Epidermal melanocyte (primary cell): ENCODE data around the gene WASF3.

Source experiments
- DNase-seq: peaks from one replicate; pipeline ENCODE4 v3.0.0; 2011; ENCODE audit warnings: low spot score; ENCODE audit not compliant: insufficient read length

Gene WASF3, protein sequence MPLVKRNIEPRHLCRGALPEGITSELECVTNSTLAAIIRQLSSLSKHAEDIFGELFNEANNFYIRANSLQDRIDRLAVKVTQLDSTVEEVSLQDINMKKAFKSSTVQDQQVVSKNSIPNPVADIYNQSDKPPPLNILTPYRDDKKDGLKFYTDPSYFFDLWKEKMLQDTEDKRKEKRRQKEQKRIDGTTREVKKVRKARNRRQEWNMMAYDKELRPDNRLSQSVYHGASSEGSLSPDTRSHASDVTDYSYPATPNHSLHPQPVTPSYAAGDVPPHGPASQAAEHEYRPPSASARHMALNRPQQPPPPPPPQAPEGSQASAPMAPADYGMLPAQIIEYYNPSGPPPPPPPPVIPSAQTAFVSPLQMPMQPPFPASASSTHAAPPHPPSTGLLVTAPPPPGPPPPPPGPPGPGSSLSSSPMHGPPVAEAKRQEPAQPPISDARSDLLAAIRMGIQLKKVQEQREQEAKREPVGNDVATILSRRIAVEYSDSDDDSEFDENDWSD

GRCh38 chr13:26557393-26558073 is at the start of gene WASF3:
WASF3 (plus strand) TSS chr13:26557683; CDS start chr13:26642271, 84,588 bp downstream.
- peak; percentile 93 for DNase-seq

DNA sequence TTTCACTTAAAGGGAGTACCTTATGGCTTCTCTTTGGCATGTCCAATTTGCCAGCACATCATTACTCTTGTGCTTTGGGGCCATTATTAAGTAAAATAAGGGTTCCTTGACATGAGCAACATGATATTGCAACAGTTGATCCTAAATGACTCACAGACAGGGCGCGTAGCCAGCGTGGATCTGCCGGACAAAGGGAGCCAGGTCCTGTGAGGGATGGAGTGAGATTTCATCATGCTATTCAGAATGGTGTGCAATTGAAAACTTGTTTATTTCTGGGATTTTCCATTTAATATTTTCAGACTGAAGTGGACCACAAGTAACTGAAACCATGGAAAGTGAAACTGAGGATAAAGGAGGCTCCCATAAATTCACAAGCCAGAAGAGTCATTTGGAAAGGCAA is 48.6 kb upstream of the WASF3 start:
- DNase-seq, result no peak

- no peak for DNase-seq
These were observed 48.0 kb upstream of the WASF3 start for GRCh38 chr13:26509491-26509890.

GRCh38 chr13:26513931-26514330 is 43.6 kb upstream of the WASF3 start:
- DNase-seq, result no peak

DNA sequence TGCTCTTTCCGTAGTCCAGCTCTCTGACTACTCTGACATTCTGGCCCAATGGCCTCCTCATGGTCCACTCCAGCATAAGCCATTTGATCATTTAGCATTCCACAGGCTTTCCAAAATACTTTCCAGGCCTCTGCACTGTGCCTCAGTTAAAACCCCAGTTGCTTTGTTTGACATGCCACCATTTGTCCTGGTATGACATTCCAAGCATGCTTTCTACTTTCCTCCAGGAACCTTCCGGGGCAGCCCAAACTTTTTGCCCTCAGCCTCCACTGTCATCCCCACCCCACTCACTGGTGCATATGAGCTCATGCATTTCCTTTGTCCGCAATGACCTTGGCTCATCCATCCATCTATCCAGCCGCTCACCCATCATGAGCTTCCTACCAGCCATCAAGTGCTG is 41.8 kb upstream of the WASF3 start:
- DNase-seq, result no peak

- DNase-seq, result no peak
These were observed 39.5 kb upstream of the WASF3 start for GRCh38 chr13:26517936-26518335.

GRCh38 chr13:26518451-26518959 is 39.0 kb upstream of the WASF3 start:
- DNase-seq, result no peak

DNA sequence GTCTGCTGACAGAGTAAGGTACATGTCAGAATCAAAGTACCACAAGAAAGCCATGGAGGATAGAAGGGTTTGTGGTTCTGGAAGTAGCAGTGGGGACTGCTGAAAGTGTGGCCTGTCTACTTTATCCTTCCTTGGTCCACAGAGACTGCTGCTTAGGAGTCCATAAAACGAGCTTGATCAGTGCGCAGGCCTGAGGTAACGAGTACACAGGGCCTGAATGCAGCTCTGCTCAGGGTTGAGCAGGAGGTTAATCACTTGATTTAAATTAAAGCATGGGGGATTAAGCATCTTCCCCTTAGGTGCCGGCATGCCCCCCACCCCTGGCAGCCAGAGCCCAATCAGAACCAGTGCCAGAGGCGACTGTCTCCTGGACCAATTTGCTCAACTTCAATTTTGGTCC is 34.9 kb upstream of the WASF3 start:
- no peak for DNase-seq

- DNase-seq, result no peak
These were observed 34.5 kb upstream of the WASF3 start for GRCh38 chr13:26523007-26523406.

DNA sequence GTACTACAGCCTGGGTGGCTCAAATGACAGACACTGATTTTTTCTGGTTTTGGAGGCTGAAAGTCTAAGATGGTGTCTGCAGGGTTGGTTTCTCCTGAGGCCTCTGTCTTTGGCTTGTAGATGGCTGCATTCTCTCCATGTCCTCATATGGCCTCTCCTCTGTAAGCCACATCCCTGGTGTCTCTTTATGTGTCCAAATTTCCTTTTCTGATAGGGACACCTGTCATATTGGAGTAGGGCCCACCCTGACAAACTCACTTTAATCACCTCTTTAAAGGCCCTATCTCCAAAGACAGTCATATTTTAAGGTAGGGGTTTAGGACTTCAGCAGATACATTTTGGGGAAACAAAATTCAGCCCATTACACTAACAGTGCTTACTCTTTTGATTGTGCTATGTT is 32.0 kb upstream of the WASF3 start:
- DNase-seq, result no peak

DNA sequence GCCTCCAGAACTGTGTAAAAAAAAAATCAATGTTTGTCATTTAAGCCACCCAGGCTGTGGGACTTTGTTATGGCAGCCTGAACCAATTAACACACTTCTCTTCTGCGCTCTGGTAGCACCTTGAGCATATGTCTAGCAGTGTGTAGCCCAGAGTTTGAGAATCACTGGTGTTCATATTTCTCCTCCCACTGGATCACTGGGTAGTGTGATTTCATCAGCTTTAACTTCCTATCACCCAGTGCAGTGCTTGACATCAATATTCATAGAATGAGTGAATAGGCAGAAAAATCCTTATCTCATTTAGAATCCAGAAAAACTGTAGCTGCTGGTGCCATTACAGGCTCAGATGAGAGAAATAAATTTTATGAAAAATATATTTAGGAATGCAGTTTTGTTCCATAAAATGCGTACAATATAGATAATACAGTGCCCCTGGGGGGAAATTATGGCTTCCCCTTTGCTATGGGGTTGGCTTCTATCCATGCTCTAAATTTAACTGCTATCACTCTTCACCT is 30.7 kb upstream of the WASF3 start:
- no peak for DNase-seq

DNA sequence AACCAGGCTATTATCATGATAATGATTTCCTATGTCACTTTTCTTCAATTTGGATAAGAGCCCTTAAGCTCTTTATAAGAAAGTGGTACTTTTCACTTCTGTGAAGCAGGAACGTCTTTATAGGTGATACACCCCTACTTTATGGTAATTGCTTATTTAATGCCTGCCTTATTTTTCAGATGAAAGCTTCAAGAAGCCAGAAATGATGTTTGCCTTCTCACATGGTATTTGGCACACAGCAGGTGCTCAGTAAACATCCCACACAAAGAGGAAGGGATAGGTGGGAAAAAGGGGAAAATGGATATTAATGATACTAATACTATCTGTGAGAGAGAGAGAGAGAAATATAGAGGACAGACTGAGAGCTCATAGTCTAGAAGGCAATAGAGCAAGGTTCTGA is 29.0 kb upstream of the WASF3 start:
- DNase-seq, result no peak

- DNase-seq, result peak; percentile 48
These were observed 28.0 kb upstream of the WASF3 start for GRCh38 chr13:26529441-26529840.

DNA sequence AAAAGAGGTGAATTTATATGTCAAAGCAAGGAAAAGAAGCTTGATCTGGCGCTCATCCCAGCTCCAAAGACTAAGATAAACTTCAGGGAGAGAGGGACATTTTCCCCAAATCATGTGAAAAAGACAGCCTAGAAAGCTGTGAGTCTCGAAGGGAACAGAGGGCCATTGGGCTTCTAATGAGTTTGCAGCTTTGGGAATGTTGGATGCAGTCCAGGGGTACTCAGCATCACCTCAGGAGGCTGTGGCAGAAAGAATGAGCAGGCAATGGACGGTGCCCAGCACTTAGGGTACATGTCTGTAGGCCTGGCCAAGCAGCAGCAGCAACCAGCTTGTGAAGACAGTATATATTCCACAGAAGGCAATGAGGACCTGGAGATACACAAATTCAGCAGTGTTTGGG is 25.7 kb upstream of the WASF3 start:
- DNase-seq, result no peak

DNA sequence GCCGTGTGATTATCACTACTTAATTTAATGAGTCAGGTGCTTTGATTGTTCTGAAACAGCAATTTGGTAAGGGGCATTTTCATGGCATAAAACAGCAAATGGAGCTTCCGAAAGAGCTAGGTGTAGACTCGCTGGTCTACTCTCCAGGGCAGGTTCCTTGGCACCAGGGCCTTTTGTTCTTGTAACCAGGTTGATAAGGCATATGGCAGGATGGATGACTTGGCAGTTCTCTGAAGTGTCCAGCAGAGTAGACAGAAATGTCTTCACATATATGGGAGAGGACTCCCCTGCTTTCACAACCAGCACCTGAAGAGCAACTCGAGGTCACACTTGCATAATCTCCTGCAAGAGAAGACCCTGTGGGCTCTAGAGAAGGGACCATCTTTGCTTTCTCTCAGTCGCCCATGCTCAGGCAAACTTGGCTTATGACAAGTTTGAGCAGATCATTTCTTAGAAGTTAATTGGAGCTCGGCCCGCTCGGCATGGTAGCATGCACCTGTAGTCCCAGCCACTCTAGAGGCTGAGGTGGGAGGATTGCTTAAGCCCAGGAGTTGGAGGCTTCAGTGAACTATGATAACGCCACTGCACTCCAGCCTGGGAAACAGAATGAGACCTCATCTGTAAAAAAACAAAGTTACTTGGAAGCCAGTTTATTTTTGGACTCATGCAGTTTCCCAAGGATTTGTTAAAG is 23.3 kb upstream of the WASF3 start:
- DNase-seq, result no peak

GRCh38 chr13:26538363-26539317 is 18.8 kb upstream of the WASF3 start:
- no peak for DNase-seq

GRCh38 chr13:26539738-26540292 is 17.7 kb upstream of the WASF3 start:
- DNase-seq, result no peak

DNA sequence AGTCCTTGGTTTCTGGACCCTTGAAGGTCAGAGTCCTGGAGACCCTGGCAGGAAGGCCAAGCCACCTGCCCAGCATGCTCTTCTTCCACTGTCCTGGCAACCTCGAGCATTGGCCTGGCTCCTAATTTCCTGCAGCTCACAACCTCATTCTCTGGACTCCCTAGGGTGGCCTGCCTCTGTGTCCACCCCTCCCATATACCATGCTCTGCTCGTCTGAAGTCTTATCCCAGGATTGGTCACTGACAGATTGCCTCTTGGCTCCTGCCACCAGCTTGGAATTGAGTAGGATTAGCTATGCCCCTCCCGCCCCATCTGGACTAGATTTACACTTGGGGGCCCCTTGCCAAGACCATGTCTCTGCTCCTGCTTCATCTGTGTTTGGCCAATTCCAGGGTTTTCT is 17.1 kb upstream of the WASF3 start:
- DNase-seq, result no peak

DNA sequence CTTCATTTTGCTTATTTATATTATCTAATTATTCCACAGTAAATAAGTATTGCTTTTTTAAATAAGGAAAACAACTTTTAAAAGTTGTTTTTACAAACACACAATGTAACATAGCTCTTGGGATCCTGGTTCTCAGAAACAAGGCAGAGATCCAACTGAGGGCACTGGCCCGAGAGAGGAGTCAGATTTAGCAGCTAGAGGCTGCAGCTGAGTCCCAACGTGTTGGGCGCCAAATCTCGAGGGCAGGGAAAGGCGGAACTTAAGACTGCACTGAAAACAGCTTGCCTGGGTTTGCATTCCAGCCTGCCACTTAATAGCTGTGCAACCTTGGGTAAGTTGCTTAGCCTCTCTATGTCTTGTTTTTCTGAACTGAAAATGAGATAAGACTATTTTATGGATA is 16.4 kb upstream of the WASF3 start:
- no peak for DNase-seq
